ENCODE measurements around the gene IL20RA. TPM values are rescaled to one million over a fixed set of nuclear protein-coding genes. Genes with fewer than 3 reads are reported as not detected.
A peak's percentile ranks its signal among the peaks of the same experiment; 100 is the strongest.

Gene IL20RA, protein sequence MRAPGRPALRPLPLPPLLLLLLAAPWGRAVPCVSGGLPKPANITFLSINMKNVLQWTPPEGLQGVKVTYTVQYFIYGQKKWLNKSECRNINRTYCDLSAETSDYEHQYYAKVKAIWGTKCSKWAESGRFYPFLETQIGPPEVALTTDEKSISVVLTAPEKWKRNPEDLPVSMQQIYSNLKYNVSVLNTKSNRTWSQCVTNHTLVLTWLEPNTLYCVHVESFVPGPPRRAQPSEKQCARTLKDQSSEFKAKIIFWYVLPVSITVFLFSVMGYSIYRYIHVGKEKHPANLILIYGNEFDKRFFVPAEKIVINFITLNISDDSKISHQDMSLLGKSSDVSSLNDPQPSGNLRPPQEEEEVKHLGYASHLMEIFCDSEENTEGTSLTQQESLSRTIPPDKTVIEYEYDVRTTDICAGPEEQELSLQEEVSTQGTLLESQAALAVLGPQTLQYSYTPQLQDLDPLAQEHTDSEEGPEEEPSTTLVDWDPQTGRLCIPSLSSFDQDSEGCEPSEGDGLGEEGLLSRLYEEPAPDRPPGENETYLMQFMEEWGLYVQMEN
- total RNA-seq (10 to 100 TPM in 1 of 7 donors, 1 to 10 TPM in 6; 2.6 to 19.3 (median 5.9) TPM), polyA plus RNA-seq (1 to 10 TPM; 2.2 to 5.8 TPM)
- long read RNA-seq, donor 1, transcript IL20RA-201 (7 exons, 3,485 nt) = major isoform, 21 of 38 reads
- long read RNA-seq, donor 1, transcript IL20RA-203 (6 exons, 3,522 nt) = minor isoform, 10 of 38 reads
- long read RNA-seq, donor 1, partial matches to known transcripts = 1 of 38 reads
- long read RNA-seq, donor 1, other reads (novel, unspliced or antisense) = 5 of 38 reads
- long read RNA-seq, donor 2, partial matches to known transcripts = 0 of 4 reads
- long read RNA-seq, donor 2, other reads (novel, unspliced or antisense) = 0 of 4 reads
- long read RNA-seq, donor 3, transcript IL20RA-201 (7 exons, 3,485 nt) = major isoform, 13 of 32 reads
- long read RNA-seq, donor 3, transcript IL20RA-203 (6 exons, 3,522 nt) = minor isoform, 7 of 32 reads
- long read RNA-seq, donor 3, partial matches to known transcripts = 1 of 32 reads
- long read RNA-seq, donor 3, other reads (novel, unspliced or antisense) = 8 of 32 reads

DNA sequence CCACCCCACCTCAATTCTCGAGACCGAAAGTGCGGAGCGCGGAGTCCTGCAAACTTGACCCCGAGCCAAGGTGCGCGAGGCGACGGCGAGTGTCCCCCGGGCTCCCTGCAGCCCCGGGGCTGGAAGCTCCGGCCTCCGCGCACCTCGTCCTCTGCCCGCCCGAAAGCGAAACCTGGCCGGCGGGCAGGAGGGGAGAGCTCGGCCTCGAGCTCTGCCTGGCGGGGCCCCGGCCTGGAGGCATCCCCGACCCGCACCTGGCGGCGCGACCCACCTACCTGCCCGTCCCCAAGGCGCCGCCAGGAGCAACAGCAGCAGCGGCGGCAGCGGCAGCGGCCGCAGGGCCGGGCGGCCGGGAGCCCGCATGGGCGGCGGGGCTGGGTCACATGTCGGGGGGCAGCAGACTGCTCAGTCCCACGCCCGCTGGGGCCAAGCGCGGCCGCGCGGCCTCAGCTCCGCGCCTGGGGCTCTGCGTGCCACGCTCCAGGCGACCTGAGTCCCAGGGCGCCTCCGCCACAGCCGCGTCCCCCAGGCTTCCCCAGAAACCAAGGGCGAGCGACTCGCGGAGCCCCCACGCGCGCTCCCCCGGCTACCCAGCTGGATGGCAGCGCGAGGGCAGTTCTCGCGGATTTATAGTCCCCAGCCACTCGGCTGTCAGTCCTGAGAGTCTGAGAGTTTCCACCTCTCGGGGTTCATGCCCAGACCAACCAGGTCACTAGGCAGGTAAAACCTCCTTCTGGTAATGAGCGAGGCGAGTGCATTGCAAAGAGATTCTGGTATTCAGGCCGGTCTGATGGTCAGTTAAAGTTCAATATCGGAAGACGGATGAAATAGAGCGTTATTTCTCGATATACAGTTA lies at the start of gene IL20RA:
Gene IL20RA, minus strand, starts transcription at position 600 of the 856 bp plus-strand sequence. Its CDS starts 237 bp downstream, at position 363.
- Histone ChIP-seq H3K36me3 (no peaks in the 10 kb centered on the region), H3K27me3 (no peaks in the 10 kb centered on the region), H3K9me3 (no peaks in the 10 kb centered on the region), H3K27ac (peak within 1 kb of the TSS; percentile 54 to 78), H3K4me3 (peak within 1 kb of the TSS; percentile 69), H3K4me1 (ENCODE audit: insufficient read depth) (no peaks in the 10 kb centered on the region)
- WGBS, 3 donors = 12 to 19% (median 13%) methylated on average over 56 to 83 of the region's 83 CpGs
- peak; percentile 39 to 69 (median 58) for DNase-seq
- intact Hi-C loops (cut with DNase I) = no loop called here
- TF ChIP-seq POLR2A (IDR thresholded peaks at IDR 0.05) = no peak
- TF ChIP-seq, protein P1, sequence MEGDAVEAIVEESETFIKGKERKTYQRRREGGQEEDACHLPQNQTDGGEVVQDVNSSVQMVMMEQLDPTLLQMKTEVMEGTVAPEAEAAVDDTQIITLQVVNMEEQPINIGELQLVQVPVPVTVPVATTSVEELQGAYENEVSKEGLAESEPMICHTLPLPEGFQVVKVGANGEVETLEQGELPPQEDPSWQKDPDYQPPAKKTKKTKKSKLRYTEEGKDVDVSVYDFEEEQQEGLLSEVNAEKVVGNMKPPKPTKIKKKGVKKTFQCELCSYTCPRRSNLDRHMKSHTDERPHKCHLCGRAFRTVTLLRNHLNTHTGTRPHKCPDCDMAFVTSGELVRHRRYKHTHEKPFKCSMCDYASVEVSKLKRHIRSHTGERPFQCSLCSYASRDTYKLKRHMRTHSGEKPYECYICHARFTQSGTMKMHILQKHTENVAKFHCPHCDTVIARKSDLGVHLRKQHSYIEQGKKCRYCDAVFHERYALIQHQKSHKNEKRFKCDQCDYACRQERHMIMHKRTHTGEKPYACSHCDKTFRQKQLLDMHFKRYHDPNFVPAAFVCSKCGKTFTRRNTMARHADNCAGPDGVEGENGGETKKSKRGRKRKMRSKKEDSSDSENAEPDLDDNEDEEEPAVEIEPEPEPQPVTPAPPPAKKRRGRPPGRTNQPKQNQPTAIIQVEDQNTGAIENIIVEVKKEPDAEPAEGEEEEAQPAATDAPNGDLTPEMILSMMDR (IDR thresholded peaks at IDR 0.05) = peak in 1 of 3 donors; percentile 11
- no peak for TF ChIP-seq EP300 (IDR thresholded peaks at IDR 0.05)

DNA sequence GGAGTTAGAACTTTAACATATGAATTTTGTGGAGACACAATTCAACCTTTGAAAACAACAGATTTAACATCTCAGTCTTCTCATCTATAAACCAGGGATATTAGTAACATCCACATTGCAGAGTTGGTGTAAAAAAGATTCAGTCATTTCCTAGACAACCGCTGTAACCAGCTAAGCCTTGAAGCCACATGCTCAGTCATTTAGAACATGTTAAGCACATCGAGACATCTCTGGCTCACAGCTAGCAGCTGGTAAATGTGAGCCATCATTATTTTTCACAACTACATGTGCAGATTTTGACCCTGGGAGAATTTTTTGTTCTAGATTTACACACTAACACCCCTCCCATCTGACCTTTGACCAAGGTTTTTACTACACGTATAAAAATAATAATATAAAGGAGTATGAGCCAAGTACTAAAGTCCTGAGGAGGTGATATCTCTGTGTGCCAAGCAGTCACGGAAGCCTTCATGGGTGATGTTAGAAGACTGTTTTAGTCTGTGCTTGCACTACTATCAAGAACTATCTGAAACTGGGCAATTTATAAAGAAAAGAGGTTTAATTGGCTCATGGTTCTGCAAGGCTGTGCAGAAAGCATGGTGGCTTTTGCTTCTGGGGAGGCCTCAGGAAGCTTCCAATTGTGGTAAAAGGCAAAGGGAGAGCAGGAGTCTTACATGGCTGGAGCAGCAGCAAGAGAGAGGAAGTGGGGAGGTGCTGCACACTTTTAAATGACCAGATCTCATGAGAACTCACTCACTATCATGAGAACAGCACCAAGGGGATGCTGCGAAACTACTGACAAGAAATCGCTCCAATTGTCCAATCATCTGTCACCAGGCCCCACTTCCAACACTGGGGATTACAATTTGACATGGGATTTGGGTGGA lies 48.7 kb upstream of the IL20RA start:
- H3K4me1 ChIP-seq (ENCODE audit: insufficient read depth) = no peaks in the 10 kb centered on the region
- 71 to 78% (median 75%) methylated on average over 6 of the region's 6 CpGs for WGBS, 3 donors
- no peak for TF ChIP-seq POLR2A (IDR thresholded peaks at IDR 0.05)
- TF ChIP-seq EP300 (IDR thresholded peaks at IDR 0.05) = no peak
- TF ChIP-seq, protein P1 (IDR thresholded peaks at IDR 0.05) = no peak
- H3K9me3 ChIP-seq = no peaks in the 10 kb centered on the region
- H3K27ac ChIP-seq = no peak overlapping the region
- H3K27me3 ChIP-seq = no peaks in the 10 kb centered on the region
- no peak overlapping the region for H3K4me3 ChIP-seq
- no peak for DNase-seq
- intact Hi-C loops (cut with DNase I) = loop anchor here (5.0 to 10.0 kb wide), 3 partner anchors 219 to 551 kb away; no protein-coding TSS in a partner anchor
- no peaks in the 10 kb centered on the region for H3K36me3 ChIP-seq

DNA sequence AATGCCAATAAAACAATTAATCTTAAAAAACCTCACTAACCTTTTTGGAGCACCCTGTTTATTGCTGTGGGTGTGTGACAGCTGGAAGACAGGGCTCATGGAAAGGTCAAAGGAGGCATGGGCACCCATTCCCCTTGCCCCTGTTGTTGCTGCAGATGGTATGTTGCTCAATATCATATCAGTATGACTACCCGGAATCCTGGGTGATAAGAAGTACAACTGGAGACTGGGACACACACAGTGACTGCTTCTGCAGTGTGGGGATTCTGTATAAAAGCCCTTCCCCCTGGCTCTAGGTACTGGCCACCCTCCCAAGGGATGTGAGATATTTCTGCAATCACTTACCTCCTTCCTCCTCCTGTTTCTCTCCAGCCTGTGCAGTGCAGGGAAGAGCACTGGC lies 47.3 kb upstream of the IL20RA start:
- Histone ChIP-seq H3K36me3 (no peaks in the 10 kb centered on the region), H3K27ac (no peak overlapping the region), H3K27me3 (no peaks in the 10 kb centered on the region), H3K4me1 (ENCODE audit: insufficient read depth) (no peaks in the 10 kb centered on the region), H3K9me3 (no peaks in the 10 kb centered on the region), H3K4me3 (no peak overlapping the region)
- TF ChIP-seq, protein P1 (IDR thresholded peaks at IDR 0.05) = no peak
- TF ChIP-seq EP300 (IDR thresholded peaks at IDR 0.05) = no peak
- no peak for TF ChIP-seq POLR2A (IDR thresholded peaks at IDR 0.05)
- no peak for DNase-seq
- WGBS, 3 donors = 17 to 26% (median 22%) methylated on average over 1 of the region's 1 CpG
- intact Hi-C loops (cut with DNase I) = loop anchor here (5.0 to 10.0 kb wide), 3 partner anchors 220 to 553 kb away; no protein-coding TSS in a partner anchor

All from ovary (tissue), 10 donors.